Panc1 (cell line): ENCODE measurements around the gene DNPEP.

Experiments
- CTCF ChIP-seq: fragments of 450-650 bp; IDR thresholded peaks from 2 replicates; pipeline ENCODE4 v1.5.1; 2017; ENCODE audit warnings: mild to moderate bottlenecking
- POLR2AphosphoS5 ChIP-seq: IDR thresholded peaks from 2 replicates; pipeline ENCODE4 v1.6.1; 2012; ENCODE audit warnings: mild to moderate bottlenecking, low read depth, low read length, moderate library complexity
- REST ChIP-seq, 2 experiments: IDR thresholded peaks; 2 replicates each; pipeline ENCODE4 v1.6.1; 2011 to 2012; ENCODE audit warnings: low read depth in 2 of 2, control low read depth in 1 of 2, low read length in 1 of 2, mild to moderate bottlenecking in 1 of 2, moderate library complexity in 1 of 2; ENCODE audit not compliant: insufficient read depth in 1 of 2
- SIN3A ChIP-seq: IDR thresholded peaks from 2 replicates; pipeline ENCODE4 v1.6.1; 2012; ENCODE audit warnings: low read depth, mild to moderate bottlenecking, low read length, moderate library complexity, borderline replicate concordance; ENCODE audit not compliant: insufficient read depth
- TCF7L2 ChIP-seq: IDR thresholded peaks from 2 replicates; pipeline ENCODE4 v1.6.1; 2011; ENCODE audit warnings: mild to moderate bottlenecking, low read depth, low read length, inconsistent platforms

GRCh38 chr2:219398721-219399363, 11.1 kb upstream of the DNPEP start:
- TF ChIP-seq CTCF (no peak), SIN3A (no peak), POLR2AphosphoS5 (peak; percentile 73; the same call in 1 of the 2 replicates), REST (IDR thresholded peaks at IDR 0.05; ENCODE audit: insufficient read depth in 1 of 2, low read depth in 2 of 2, low read length in 1 of 2) (0 out of 4 replicates have a peak, but pooled peaks of 1 of the 2 experiments have one; percentile 24), TCF7L2 (peak; percentile 97)
